DND-41 (cell line): ENCODE measurements around the gene KLF15.

Source experiments
- EZH2 ChIP-seq: IDR thresholded peaks from 3 replicates; pipeline ENCODE4 v1.6.1; 2012; ENCODE audit warnings: borderline replicate concordance, low read depth, mild to moderate bottlenecking, moderate library complexity, low read length, inconsistent platforms; ENCODE audit not compliant: severe bottlenecking
- TF ChIP-seq, protein P1 (sequence below): IDR thresholded peaks from 2 replicates; pipeline ENCODE4 v1.5.1; 2012; ENCODE audit warnings: borderline replicate concordance, low read length, moderate library complexity, mild to moderate bottlenecking; ENCODE audit not compliant: poor library complexity, severe bottlenecking; ENCODE audit errors: extremely low read depth

DNA sequence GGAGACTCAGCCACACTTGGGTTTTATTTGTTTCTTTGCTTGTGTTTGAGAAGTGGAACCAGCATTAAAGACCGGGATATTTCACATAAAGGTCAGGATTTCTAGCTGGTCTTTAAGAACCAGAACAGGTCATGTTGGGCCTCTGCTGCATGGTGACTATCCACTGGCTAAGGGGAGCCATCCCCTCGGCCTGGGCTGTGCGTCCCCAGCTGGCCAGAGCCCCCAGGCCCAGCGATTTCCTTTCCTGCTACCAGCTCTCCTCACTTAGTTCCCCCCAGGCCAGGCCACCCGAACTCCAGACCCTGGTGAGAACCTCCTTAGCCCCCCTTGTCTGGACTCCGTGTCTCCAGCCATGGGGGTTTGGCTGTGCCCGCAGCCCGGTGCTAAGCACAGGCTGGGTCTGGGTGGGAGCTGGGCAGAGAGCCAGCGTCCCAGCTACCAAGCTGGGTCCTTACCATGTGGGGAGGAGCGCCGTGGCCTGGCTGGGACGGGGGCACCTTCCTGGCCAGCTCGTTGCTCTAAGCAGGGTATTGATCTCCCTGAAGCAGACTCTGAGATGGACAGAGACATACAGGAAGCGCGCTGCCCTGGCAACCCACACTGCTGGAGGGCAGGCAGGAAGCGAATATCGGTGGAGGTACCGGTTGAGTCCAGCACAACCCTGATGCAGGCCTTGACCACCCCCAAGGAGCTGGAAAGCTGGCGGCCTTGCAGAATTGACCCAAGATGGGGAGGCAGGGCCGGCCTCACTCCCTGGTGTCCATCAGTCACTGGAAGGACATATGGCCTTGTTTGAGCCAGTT lies 49.4 kb downstream of the KLF15 start:
- TF ChIP-seq, protein P1, sequence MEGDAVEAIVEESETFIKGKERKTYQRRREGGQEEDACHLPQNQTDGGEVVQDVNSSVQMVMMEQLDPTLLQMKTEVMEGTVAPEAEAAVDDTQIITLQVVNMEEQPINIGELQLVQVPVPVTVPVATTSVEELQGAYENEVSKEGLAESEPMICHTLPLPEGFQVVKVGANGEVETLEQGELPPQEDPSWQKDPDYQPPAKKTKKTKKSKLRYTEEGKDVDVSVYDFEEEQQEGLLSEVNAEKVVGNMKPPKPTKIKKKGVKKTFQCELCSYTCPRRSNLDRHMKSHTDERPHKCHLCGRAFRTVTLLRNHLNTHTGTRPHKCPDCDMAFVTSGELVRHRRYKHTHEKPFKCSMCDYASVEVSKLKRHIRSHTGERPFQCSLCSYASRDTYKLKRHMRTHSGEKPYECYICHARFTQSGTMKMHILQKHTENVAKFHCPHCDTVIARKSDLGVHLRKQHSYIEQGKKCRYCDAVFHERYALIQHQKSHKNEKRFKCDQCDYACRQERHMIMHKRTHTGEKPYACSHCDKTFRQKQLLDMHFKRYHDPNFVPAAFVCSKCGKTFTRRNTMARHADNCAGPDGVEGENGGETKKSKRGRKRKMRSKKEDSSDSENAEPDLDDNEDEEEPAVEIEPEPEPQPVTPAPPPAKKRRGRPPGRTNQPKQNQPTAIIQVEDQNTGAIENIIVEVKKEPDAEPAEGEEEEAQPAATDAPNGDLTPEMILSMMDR = no peak
- TF ChIP-seq EZH2 = no peak
